ENCODE results near the gene CDK16. TPM values are rescaled to one million over a fixed set of nuclear protein-coding genes. Genes with fewer than 3 reads are reported as not detected.

Gene CDK16
- total and polyA plus RNA-seq, 7 donors: 104 to 192 (median 150) TPM

GRCh38 chrX:47221756-47222155 lies 3.3 kb downstream of the CDK16 start:
- no peak overlapping the region for H3K27ac ChIP-seq
- 43 to 77% (median 64%) methylated on average over 4 of the region's 4 CpGs for WGBS, 3 donors
- peaks cover 5 to 39% of the 10 kb centered on the region in 2 donors for H3K36me3 ChIP-seq (ENCODE audit: insufficient read depth in 1 of 2, low read depth in 1 of 2)
- no peak overlapping the region for H3K4me3 ChIP-seq
- H3K9me3 ChIP-seq: no peaks in the 10 kb centered on the region
- no peaks in the 10 kb centered on the region for H3K27me3 ChIP-seq (ENCODE audit: insufficient read depth in 3 of 3, low read length in 2 of 3)
- no peak for ATAC-seq
- no peak for DNase-seq
- intact Hi-C loops (cut with DNase I): no loop called here
- no peak for TF ChIP-seq CTCF (IDR thresholded peaks at IDR 0.05)
- H3K4me1 ChIP-seq: peaks cover 14% of the 10 kb centered on the region

- TF ChIP-seq CTCF (IDR thresholded peaks at IDR 0.05): no peak
- intact Hi-C loops (cut with DNase I): no loop called here
- no peak overlapping the region for H3K4me3 ChIP-seq
- H3K27ac ChIP-seq: no peak overlapping the region
- H3K27me3 ChIP-seq (ENCODE audit: insufficient read depth in 3 of 3, low read length in 2 of 3): no peaks in the 10 kb centered on the region
- ATAC-seq (no peak), DNase-seq (no peak)
- WGBS, 3 donors: 78 to 88% (median 82%) methylated on average over 9 to 10 of the region's 10 CpGs
- peaks cover 7% of the 10 kb centered on the region for H3K4me1 ChIP-seq
- no peaks in the 10 kb centered on the region for H3K9me3 ChIP-seq
- peaks cover 5 to 50% of the 10 kb centered on the region in 2 donors for H3K36me3 ChIP-seq (ENCODE audit: insufficient read depth in 1 of 2, low read depth in 1 of 2)
Measured at GRCh38 chrX:47222751-47223350, 4.4 kb downstream of the CDK16 start.

GRCh38 chrX:47223476-47224250 lies 5.2 kb downstream of the CDK16 start:
- H3K4me3 ChIP-seq: no peak overlapping the region
- DNase-seq (no peak), ATAC-seq (no peak)
- peaks cover 5 to 58% of the 10 kb centered on the region in 2 donors for H3K36me3 ChIP-seq (ENCODE audit: insufficient read depth in 1 of 2, low read depth in 1 of 2)
- 89 to 94% (median 90%) methylated on average over 12 to 13 of the region's 13 CpGs for WGBS, 3 donors
- intact Hi-C loops (cut with DNase I): no loop called here
- H3K4me1 ChIP-seq: peaks cover 7% of the 10 kb centered on the region
- H3K27ac ChIP-seq: no peak overlapping the region
- H3K27me3 ChIP-seq (ENCODE audit: insufficient read depth in 3 of 3, low read length in 2 of 3): no peaks in the 10 kb centered on the region
- no peaks in the 10 kb centered on the region for H3K9me3 ChIP-seq
- no peak for TF ChIP-seq CTCF (IDR thresholded peaks at IDR 0.05)

- H3K27ac ChIP-seq: no peak overlapping the region
- TF ChIP-seq CTCF (IDR thresholded peaks at IDR 0.05): no peak
- WGBS, 3 donors: 88 to 93% (median 89%) methylated on average over 17 of the region's 17 CpGs
- H3K4me3 ChIP-seq: no peak overlapping the region
- intact Hi-C loops (cut with DNase I): no loop called here
- ATAC-seq (no peak), DNase-seq (peak in 1 of 2 donors; percentile 34)
- peaks cover 5 to 65% of the 10 kb centered on the region in 2 donors for H3K36me3 ChIP-seq (ENCODE audit: insufficient read depth in 1 of 2, low read depth in 1 of 2)
- no peaks in the 10 kb centered on the region for H3K27me3 ChIP-seq (ENCODE audit: insufficient read depth in 3 of 3, low read length in 2 of 3)
- H3K4me1 ChIP-seq: peaks cover 7% of the 10 kb centered on the region
- no peaks in the 10 kb centered on the region for H3K9me3 ChIP-seq
Measured at GRCh38 chrX:47224266-47224895, 5.9 kb downstream of the CDK16 start.
